Activated CD8-positive, alpha-beta memory T cell treated with anti-CD3 and anti-CD28 coated beads for 36 hours (primary cell): ENCODE data around the gene ZNF865. TPM values are rescaled to one million over a fixed set of nuclear protein-coding genes. Genes with fewer than 3 reads are reported as not detected.

ENCODE experiments used
- CTCF ChIA-PET: fragments of 350-600 bp; sonication (Branson Sonifier 250); formaldehyde crosslinking; loops from one replicate; lab custom pipeline; 2021; ENCODE audit warnings: antibody characterized with exemption; lab: Charles Lee
- POLR2A ChIA-PET: fragments of 350-600 bp; sonication (Branson Sonifier 250); formaldehyde crosslinking; loops from one replicate; lab custom pipeline; 2021; ENCODE audit warnings: antibody characterized with exemption; lab: Charles Lee
- total RNA-seq, 2 experiments: library from RNA; stranded (reverse); gene quantifications; one replicate each; pipeline ENCODE4 v1.2.3, GENCODE V29; 2021

Gene ZNF865
- total RNA-seq, 2 experiments from 2014 or later = 11.8 to 12.0 TPM

DNA sequence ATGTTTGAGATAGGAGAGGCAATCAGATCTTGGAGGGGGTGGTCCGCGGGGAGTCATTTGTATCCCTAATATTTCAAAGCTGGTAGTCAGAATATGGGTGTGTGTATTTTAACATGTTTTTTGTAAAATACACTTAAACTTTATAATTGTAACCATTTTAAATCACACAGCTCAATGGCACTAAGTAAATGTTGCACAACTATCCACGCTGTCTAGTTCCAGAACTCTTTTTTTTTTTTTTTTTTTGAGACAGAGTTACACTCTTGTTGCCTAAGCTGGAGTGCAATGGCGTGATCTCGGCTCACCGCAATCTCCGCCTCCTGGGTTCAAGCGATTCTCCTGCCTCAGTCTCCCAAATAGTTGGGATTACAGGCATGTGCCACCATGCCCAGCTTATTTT lies 21.6 kb upstream of the ZNF865 start:
- ChIA-PET POLR2A (interaction anchor here (1.2 kb wide), 1 partner anchor 15 kb away, joined by 7 read pairs; the partner anchor contains the start of gene FIZ1), CTCF (interaction anchor here (0.6 kb wide), 1 partner anchor 80 kb away, joined by 3 read pairs; no protein-coding TSS in a partner anchor)

DNA sequence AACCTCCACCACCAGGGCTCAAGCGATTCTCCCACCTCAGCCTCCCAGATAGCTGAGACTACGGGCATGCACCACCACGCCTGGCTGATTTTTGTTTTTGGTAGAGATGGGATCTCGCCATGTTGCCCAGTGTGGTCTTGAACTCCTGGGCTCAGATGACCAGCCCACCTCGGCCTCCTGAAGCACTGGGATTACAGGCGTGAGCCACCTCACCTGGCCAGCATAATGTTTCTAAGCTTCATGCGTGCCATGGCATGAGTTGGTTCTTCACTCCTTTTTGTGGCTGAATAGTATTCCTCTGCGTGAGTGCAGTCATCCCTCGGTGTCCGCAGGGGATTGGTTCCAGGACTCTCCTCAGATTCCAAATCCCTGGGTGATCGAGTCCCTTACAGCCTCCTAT lies 20.6 kb upstream of the ZNF865 start:
- CTCF ChIA-PET = interaction anchor here (0.6 kb wide), 1 partner anchor 81 kb away, joined by 3 read pairs; no protein-coding TSS in a partner anchor
- POLR2A ChIA-PET = no interaction called here

DNA sequence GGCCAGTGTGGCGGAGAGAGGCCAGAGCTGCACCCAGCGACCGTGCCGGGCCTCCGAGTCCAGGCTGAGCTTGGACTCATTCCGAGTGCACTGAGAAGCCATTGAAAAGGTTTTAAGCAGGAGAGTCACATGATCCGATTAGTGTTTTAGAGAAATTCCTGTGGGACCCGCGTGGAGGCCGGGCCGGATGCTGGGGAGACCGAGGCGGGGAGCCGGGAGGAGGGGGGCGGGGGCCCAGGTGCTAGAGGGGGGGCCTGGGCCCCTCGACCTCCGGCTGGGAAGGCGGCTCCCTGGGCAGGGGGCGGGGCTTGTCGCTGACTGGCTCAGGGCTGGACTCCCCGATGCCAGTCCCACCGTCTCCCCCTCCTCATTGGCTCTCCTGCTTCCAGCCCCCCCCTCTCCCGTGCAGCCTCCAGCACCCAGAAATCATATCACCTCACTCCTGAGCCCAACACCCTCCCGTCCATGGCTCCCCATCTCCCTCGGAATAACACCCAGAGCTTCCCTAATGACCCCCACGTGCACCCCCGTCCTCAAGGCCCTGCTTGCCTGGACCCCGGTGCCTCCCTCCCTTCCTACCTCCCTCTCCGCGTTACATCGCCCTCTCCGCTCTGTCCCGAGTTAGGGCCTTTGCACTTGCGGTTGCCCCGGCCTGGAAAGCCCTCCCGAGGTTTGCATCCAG lies 19.6 kb upstream of the ZNF865 start:
- POLR2A ChIA-PET = no interaction called here
- CTCF ChIA-PET = interaction anchor here (2.5 kb wide), 1 partner anchor 13 kb away, joined by 7 read pairs; the partner anchor contains the start of gene FIZ1

DNA sequence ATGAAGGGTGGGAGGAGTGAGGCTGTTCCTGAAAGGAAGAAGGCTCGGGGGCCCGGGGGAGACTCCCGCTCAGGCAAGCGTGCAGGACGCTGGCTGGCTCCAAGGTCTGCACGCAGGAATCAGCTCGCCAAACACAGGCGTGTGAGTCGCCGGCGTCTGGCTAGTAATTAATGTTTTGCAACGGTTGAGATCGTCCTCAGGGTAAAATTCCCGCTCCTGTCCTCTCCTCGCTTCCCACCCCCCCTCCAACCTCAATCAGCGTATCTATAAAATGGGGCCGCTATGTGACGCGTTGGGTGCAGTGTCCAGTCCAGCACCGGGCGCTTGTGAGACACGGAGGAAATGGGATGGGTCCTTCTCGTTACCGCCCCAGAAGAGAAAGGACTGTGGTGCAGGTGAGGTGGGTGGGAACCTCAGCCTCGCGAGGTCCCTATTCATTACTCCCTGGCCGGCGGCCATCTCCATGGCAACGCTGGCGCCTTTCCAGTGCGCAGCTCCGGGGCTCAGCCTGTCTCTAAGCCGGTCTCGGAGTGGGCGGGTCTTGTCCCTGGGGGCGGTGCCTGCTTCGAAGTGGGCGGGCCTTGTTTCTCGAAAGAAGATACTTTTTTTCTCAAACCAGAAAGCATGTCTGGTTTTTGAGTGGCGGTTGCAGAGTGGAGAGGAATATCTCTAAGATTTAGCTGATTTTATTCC lies 18.3 kb upstream of the ZNF865 start:
- POLR2A ChIA-PET = interaction anchor here (0.6 to 1.2 kb wide), 2 partner anchors 12 to 551 kb away, joined by 3 to 5 read pairs; partner anchors contain the start of gene FIZ1
- CTCF ChIA-PET = interaction anchor here (0.9 to 2.5 kb wide), 3 partner anchors 11 to 47 kb away, joined by 3 to 7 read pairs (median 6); partner anchors contain the start of genes FIZ1 and ZNF865

DNA sequence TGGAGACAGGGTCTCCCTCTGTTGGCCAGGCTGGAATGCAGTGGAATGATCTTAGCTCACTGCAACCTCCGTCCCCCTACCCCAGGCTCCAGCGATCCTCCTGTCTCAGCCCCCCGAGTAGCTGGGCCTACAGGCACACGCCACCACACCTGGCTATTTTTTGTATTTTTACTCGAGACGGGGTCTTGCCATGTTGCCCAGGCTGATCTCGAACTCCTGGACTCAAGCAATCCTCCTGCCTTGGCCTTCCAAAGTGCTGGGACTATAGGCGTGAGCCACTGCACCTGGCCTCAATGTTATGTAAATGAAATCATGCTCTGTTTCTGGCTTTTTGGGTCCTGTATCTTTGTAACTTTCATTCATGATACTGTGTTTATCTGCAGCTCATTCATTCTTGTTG lies 16.7 kb upstream of the ZNF865 start:
- CTCF ChIA-PET = no interaction called here
- POLR2A ChIA-PET = no interaction called here

DNA sequence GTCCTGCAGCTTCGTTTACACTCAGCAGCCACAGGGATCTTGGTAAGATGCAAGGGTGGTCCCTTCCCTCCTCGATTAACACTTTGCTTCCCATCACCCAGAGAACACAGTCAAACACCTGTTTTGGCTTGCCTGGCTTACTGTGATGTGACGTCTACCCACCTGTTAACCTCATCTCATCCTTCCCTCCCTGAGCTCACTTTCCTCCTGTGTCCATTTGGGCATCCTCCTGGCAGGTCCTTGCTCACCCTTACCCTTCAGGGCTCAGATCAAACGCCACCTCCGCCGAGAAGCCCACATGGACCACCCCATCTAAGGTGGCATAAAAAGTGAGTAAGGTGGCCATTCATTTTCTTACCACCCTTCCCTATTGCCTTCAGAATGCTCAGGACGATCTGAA lies 15.3 kb upstream of the ZNF865 start:
- CTCF ChIA-PET = no interaction called here
- POLR2A ChIA-PET = no interaction called here

DNA sequence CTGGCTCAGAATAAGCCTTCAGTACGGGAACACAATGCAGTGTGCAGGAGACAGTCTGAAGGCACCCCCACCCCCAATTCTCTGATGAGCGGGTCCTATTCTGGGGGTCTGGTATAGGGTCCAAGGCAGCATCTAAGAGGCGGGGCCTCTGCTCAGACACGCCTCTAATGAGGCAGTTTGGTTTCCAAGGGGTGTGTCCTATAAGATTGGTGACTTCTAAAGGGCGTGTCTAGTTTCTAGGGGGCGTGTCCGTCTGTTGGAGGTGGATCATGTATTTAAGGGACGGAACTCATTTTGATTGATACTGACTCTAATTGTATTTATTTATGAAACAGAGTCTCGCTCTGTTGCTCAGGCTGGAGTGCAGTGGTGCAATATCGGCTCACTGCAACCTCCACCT lies 14.8 kb upstream of the ZNF865 start:
- POLR2A ChIA-PET = no interaction called here
- CTCF ChIA-PET = no interaction called here

DNA sequence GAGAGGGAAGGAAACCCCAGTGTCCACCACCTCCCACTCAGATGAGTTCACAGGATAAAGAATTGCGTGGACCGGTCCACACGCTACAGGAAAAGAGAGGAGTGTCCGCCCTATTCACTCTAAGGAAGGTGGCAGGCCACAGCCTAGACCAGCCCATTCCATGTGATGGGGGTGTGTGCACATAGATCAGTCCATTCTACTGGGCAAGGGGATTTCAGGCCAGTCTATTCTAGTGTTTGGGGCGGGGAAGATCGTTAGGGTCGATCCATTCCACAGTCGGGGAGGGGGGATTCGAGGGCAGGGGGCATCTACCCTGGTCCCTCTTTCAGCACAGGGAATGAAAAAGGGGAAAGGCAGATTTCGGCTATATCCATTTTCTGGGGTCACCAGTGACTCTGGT lies 13.9 kb upstream of the ZNF865 start:
- ChIA-PET CTCF (no interaction called here), POLR2A (no interaction called here)

DNA sequence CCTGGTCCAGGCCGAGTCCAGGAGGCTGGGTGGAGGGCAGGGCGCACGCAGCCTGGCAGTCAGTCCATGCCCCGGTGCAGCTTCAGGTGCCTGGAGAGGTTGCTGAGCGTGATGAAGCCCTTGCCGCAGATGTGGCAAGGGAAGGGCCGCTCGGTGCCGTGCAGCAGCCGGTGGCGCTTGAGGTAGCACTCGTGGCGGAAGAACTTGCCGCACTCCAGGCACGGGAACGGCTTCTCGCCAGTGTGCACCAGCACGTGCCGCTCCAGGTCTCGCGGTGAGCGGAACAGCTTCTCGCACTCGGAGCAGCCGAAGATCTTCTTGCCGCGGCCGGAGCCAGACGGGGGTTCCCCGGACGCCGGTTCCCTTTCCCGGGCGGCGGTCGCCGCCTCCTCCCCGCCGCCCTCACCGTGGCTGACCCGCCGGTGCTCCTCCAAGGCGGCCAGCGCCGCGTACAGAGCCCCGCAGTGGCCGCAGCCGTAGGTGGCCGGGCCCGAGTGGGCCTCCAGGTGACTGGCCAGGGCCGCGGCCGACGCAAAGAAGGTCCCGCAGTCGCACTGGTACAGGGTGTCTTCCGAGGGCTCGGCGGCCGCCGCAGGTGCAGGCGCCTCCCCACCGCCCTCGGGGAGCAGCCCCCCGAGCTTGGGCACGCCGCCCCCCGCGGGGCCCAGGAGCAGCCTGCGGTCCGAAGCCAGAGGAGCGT lies 12.9 kb upstream of the ZNF865 start:
- POLR2A ChIA-PET = no interaction called here
- CTCF ChIA-PET = no interaction called here

DNA sequence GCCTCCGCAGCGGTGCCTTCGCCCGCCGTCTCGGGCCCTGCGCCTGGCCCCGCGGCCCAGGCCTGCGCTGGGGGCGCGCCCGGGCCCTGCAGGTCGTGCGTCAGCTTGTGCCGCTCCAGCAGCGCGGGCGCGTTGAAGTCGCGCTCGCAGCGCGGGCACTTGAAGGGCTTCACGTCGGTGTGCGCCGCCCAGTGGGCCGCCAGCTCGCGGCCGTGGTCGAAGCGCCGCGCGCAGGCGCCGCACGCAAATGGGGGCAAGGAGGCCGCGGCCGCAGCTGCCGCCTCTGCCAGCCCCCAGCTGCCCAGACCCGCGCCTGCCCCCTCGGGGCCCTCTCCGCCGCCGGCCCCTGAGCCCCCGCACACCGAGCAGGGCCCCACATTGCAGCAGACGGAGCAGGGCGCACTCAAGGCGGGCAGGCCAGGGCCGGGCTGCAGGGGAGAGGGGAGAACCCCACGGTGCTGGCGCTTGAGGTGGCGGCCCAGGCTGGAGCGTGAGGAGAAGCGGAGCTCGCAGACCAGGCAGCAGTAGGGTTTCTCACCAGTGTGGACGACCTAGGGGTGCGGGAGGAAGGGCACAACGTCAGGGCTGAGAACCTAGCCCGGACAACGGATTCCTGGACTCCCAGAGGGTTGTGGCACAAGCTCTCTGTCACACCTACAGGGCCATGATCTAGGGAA lies 12.2 kb upstream of the ZNF865 start:
- CTCF ChIA-PET = interaction anchor here (0.7 to 1.1 kb wide), 2 partner anchors 11 to 37 kb away, joined by 3 read pairs; no protein-coding TSS in a partner anchor
- POLR2A ChIA-PET = no interaction called here

DNA sequence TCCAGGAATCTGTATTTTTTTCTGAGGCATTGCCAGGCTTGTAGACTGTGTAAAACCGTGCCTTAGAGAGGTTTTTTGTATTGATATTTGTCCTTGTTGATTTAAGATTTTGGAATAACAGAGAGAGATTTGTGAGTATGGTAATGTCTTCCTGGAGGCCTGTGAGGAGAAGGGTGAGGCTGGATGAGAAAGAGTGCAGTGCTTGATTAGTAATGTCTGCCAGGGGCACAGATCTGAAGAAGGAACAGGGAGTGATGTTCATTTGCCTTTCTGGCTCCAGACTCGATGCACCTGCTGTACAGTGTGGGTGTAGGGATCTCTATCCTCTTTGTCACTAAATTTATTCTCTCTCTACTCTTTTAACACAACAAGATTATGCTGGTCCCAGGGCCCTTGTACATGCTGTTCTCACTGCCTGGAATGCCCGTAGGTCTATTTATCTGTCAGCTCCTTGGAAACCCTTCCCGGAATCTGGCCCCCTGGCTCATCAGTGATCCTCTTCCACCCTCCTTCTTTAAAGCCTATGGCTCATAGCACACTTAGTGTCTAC lies 10.4 kb upstream of the ZNF865 start:
- CTCF ChIA-PET = interaction anchor here (0.8 to 1.4 kb wide), 2 partner anchors 11 to 78 kb away, joined by 3 to 4 read pairs; partner anchors contain the start of gene ZNF865
- POLR2A ChIA-PET = no interaction called here

DNA sequence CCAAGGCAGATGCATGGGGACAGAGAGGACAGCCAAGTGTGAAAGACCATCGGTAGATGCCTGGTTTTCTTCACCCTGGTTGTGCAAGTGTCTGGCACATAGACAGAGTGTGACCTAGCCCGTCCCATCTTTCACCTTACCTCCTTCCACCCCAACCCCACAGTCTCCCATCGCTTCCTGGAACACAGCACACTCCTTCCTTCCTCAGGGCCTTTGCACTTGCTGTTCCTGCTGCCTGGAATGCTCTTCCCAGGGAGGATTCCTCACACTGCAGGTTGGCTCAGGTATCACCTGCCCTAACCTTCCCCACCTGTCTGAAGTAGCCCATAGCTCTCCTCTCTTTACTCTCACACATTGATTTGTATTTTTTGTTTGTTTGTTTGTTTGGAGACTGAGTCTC lies 9.1 kb upstream of the ZNF865 start:
- POLR2A ChIA-PET = no interaction called here
- CTCF ChIA-PET = interaction anchor here (1.0 to 1.4 kb wide), 3 partner anchors 36 to 92 kb away, joined by 3 read pairs; no protein-coding TSS in a partner anchor

DNA sequence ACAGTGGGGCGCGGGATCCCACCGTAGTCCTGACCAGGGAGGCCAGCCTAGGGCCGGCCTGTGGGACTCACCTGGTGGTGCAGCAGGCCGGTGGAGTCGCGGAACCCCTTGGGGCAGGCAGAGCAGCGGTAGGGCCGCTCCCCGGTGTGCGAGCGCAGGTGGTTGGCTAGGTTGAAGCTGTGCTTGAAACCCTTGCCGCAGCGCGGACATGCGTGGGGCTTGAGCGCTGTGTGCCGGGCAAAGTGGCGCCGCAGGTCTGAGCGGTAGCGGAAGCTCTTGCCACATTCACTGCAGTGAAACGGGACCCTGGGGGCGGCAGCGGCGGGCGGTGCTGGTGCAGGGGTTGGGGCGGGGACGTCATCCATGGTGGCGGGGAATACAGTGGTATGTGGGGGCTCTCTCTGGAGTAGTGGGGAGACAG lies 7.9 kb upstream of the ZNF865 start:
- CTCF ChIA-PET = interaction anchor here (0.6 to 2.0 kb wide), 2 partner anchors 11 to 571 kb away, joined by 3 to 7 read pairs; no protein-coding TSS in a partner anchor
- POLR2A ChIA-PET = interaction anchor here (1.7 kb wide), 1 partner anchor 14 kb away, joined by 7 read pairs; no protein-coding TSS in a partner anchor

DNA sequence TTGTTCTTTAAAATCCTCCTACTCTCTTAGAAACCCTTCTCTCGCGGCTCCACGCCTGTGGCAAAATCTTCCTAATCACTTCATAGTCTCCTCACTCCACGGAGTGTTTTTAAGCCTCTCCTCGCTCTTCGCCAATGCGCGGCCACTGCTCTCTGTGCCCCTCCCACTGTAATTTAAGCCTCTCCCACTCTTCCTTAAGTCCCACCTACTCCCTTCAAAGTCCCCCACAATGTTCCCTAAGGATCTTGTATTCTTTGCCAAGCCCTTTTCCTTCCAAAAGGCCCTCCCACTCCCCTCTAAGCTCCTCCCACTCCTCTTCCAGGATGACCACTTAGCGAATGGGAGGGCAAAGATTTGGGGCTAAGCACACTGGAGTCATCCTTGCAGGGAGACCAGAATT lies 7.4 kb upstream of the ZNF865 start:
- ChIA-PET CTCF (interaction anchor here (0.6 to 2.0 kb wide), 2 partner anchors 11 to 570 kb away, joined by 3 to 7 read pairs; no protein-coding TSS in a partner anchor), POLR2A (interaction anchor here (1.7 kb wide), 1 partner anchor 14 kb away, joined by 7 read pairs; no protein-coding TSS in a partner anchor)

DNA sequence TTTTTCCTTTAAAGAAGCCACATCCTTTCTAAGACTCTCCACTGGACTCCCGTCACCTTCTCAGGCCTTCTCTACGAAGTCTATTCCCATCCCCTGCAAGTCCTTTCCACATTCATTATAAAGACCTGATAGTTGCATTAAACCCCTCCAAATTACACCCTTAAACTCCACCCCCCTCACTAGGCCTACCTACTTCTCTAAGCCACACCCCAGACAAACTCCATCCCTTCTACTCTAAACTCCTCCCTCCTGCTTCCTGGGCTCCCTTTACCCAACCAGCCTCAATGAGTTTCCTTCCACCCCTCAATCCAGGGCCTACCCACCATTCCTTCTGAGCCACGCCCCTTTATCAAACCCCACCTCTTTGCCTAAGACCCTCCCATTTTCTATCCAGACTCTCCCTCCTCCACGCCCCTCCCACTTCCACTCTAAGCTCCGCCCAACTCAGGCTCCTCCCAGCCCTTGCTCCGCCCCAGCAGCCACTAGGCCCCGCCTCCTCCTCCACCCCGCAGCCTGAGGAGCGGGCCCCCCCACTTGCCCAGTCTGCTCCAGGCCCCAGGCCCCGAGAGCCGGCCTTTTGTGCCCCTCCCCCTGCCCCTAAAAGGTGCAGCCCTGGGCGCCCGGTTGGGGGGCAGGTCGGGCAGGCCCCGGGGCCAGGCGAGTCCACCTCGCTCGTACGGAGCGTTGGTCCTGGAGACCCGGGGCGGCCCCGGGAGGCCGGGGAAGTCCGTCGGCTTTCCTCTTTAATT lies 6.6 kb upstream of the ZNF865 start:
- CTCF ChIA-PET = interaction anchor here (0.6 to 2.0 kb wide), 7 partner anchors 12 to 95 kb away, joined by 3 to 10 read pairs (median 5); partner anchors contain the start of gene ZNF784
- POLR2A ChIA-PET = interaction anchor here (1.0 to 1.8 kb wide), 11 partner anchors 12 to 344 kb away, joined by 3 to 9 read pairs (median 5); partner anchors contain the start of genes U2AF2, ZNF579, ZNF581 and ZNF628

DNA sequence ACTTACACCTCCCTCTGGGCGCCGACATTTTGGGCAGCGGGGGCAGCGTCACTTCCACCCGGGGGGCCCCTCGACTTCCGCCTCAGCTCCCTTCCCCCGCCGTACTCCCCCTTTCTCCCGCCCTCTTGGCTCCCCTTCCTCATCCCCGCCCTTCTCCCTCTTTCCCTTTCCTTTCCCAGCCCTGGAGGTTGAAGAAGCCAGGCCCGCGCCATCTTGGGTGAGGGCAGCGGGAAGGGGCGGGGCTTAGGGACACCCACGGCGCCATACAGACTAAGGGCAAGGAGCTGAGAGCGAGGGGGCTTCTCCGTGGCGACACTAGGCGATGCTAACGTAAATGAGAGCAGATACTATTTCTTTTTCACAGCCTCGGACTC lies 6.0 kb upstream of the ZNF865 start, which contains the start of gene FIZ1:
Gene FIZ1 (minus strand): TSS at position 50 of the 374 bp plus-strand sequence. CDS start 1,652 bp downstream, outside the sequence.
- ChIA-PET POLR2A (interaction anchor here (1.0 to 1.8 kb wide), 11 partner anchors 12 to 344 kb away, joined by 3 to 9 read pairs (median 5); partner anchors contain the start of genes U2AF2, ZNF579, ZNF581 and ZNF628), CTCF (interaction anchor here (0.6 to 2.0 kb wide), 8 partner anchors 13 to 95 kb away, joined by 3 to 10 read pairs (median 6); partner anchors contain the start of gene ZNF784)
